Ramos (cell line): ENCODE data around the gene PPP1R15B.

Source experiments
- in situ Hi-C: fragments of 300-500 bp; cut with MboI; formaldehyde crosslinking; loops from one replicate; pipeline ENCODE4 v1.14.3; 2022; ENCODE audit warnings: low sequenced_read_pairs; ENCODE audit not compliant: unreplicated experiment

PPP1R15B gene

GRCh38 chr1:204411451-204412204, at the start of gene PPP1R15B:
TSS of gene PPP1R15B (minus strand) at chr1:204411817. CDS start at chr1:204411411, 406 bp downstream.
- in situ Hi-C loops, result no loop called here

- in situ Hi-C loops, result no loop called here
Observed at GRCh38 chr1:204460346-204460745, 48.7 kb upstream of the PPP1R15B start.

GRCh38 chr1:204459706-204460105, 48.1 kb upstream of the PPP1R15B start:
- in situ Hi-C loops, result no loop called here

GRCh38 chr1:204457666-204458065, 46.0 kb upstream of the PPP1R15B start:
- in situ Hi-C loops, result no loop called here

- in situ Hi-C loops, result no loop called here
Observed at GRCh38 chr1:204456826-204457442, 45.3 kb upstream of the PPP1R15B start.

- in situ Hi-C loops, result no loop called here
Observed at GRCh38 chr1:204455831-204456145, 44.2 kb upstream of the PPP1R15B start.

- in situ Hi-C loops, result no loop called here
Observed at GRCh38 chr1:204455063-204455830, 43.6 kb upstream of the PPP1R15B start.

- in situ Hi-C loops, result no loop called here
Observed at GRCh38 chr1:204454476-204454875, 42.9 kb upstream of the PPP1R15B start.

- in situ Hi-C loops, result no loop called here
Observed at GRCh38 chr1:204453141-204453772, 41.6 kb upstream of the PPP1R15B start.

- in situ Hi-C loops, result no loop called here
Observed at GRCh38 chr1:204451352-204452124, 39.9 kb upstream of the PPP1R15B start.

GRCh38 chr1:204450461-204451257, 39.0 kb upstream of the PPP1R15B start:
- in situ Hi-C loops, result no loop called here

- in situ Hi-C loops, result loop anchor here (5.0 kb wide), 1 partner anchor 53 kb away; no protein-coding TSS in a partner anchor
Observed at GRCh38 chr1:204449678-204450280, 38.2 kb upstream of the PPP1R15B start.

- in situ Hi-C loops, result loop anchor here (5.0 kb wide), 1 partner anchor 53 kb away; no protein-coding TSS in a partner anchor
Observed at GRCh38 chr1:204448991-204449677, 37.5 kb upstream of the PPP1R15B start.

GRCh38 chr1:204448344-204448964, 36.8 kb upstream of the PPP1R15B start:
- in situ Hi-C loops, result loop anchor here (5.0 kb wide), 1 partner anchor 54 kb away; no protein-coding TSS in a partner anchor

GRCh38 chr1:204447736-204448135, 36.1 kb upstream of the PPP1R15B start:
- in situ Hi-C loops, result loop anchor here (5.0 kb wide), 1 partner anchor 55 kb away; no protein-coding TSS in a partner anchor

- in situ Hi-C loops, result loop anchor here (5.0 kb wide), 1 partner anchor 55 kb away; no protein-coding TSS in a partner anchor
Observed at GRCh38 chr1:204447190-204447589, 35.6 kb upstream of the PPP1R15B start.

GRCh38 chr1:204446413-204447111, 34.9 kb upstream of the PPP1R15B start:
- in situ Hi-C loops, result loop anchor here (5.0 kb wide), 1 partner anchor 56 kb away; no protein-coding TSS in a partner anchor
